NCI-H1417 (cell line): ENCODE data around the gene AFAP1.

ENCODE experiments used
- DNase-seq, 3 experiments: peaks; one replicate each; lab custom pipeline; 2025; lab: John Stamatoyannopoulos, UW

Gene AFAP1

GRCh38 chr4:7784131-7784870 lies 155.4 kb downstream of the AFAP1 start:
- DNase-seq: no peak

GRCh38 chr4:7783541-7783940 lies 156.1 kb downstream of the AFAP1 start:
- DNase-seq: no peak

- no peak for DNase-seq
These were observed 156.9 kb downstream of the AFAP1 start for GRCh38 chr4:7782783-7783182.

GRCh38 chr4:7781993-7782392 lies 157.7 kb downstream of the AFAP1 start:
- no peak for DNase-seq

GRCh38 chr4:7781366-7781765 lies 158.3 kb downstream of the AFAP1 start:
- DNase-seq: no peak

- DNase-seq: no peak
These were observed 158.8 kb downstream of the AFAP1 start for GRCh38 chr4:7780751-7781348.

GRCh38 chr4:7779432-7779768 lies 160.3 kb downstream of the AFAP1 start:
- no peak for DNase-seq

GRCh38 chr4:7778510-7779431 lies 160.9 kb downstream of the AFAP1 start:
- no peak for DNase-seq

- DNase-seq: no peak
These were observed 161.7 kb downstream of the AFAP1 start for GRCh38 chr4:7777871-7778509.

GRCh38 chr4:7777017-7777710 lies 162.5 kb downstream of the AFAP1 start:
- peak in 1 of 3 experiments; percentile 37 for DNase-seq

- DNase-seq: no peak
These were observed 164.3 kb downstream of the AFAP1 start for GRCh38 chr4:7775396-7775795.

GRCh38 chr4:7774301-7775294 lies 165.1 kb downstream of the AFAP1 start:
- no peak for DNase-seq

GRCh38 chr4:7773401-7774180 lies 166.1 kb downstream of the AFAP1 start:
- DNase-seq: no peak

- no peak for DNase-seq
These were observed 166.8 kb downstream of the AFAP1 start for GRCh38 chr4:7772711-7773385.

- no peak for DNase-seq
These were observed 167.8 kb downstream of the AFAP1 start for GRCh38 chr4:7771541-7772507.

GRCh38 chr4:7771056-7771455 lies 168.6 kb downstream of the AFAP1 start:
- no peak for DNase-seq

- no peak for DNase-seq
These were observed 169.2 kb downstream of the AFAP1 start for GRCh38 chr4:7770224-7771050.
